ENCODE results near the gene ZMIZ1. TPM values are rescaled to one million over a fixed set of nuclear protein-coding genes. Genes with fewer than 3 reads are reported as not detected.

Gene ZMIZ1
- total RNA-seq, 1 donor from 2014 or later, result 107 TPM

DNA sequence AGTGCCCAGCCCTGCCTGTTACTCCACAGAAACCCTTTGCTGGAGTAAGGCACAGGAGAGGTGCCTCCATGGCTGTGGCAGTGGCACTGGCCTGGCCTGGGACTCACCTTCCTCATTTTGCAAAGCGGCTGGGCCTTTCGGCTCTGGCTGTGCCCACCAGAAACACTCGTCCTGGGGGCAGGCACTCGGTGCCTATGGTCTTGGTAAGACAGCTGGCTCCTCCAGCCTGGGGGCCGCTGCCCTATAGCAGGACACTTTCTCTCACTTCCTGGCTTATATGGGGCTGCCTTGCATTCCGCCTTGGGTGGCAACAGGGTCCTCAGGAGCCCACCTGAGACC, 13.2 kb downstream of the ZMIZ1 start:
- DNase-seq (ENCODE audit: low spot score), result no peak

DNA sequence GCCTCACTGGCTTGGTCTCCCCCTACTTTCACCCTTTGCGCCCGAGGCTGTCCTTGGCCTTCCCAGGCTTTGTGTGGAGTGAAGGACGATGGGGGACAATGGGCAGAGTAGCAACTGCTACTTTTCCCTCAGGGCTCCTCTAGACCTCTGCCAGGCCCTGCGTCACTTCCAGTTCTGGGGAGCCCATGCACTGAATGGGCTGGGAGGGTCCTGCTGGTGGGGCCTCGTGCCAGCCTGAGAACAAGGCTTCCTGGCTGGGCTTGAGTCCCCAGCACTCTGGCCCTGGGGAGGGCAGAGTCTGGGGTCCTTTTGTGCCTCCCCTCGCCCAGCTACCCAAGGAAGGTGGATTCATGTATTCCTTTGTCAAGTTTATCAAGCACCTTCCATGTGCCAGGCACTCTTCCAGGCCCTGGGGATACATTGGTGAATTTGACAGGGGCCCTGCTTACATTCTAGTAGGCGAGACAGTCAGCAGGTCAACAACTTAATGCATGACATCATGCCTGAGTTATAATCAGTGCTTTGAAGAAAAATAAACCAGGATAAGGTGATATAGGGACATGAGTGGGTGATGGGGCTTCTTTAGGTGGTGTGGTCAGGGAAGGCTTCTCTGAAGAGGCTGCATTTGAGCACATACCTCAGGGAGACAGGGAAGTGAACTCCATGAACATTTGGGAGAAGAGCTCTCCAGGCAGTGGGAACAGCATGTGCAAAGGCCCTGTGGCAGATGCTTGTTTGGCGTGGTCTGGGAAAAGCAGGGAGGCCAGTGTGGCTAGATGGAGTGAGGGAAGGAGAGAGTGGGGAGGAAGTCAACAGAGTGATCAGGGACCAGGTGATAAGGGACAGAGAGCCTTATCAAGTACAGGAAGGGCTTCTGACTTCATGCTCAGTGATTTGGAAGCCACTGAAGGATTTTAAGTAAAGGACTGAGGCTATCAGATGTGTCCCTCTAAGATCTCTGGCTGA, 14.1 kb downstream of the ZMIZ1 start:
- no peak for DNase-seq (ENCODE audit: low spot score)

- peak; percentile 90 for DNase-seq (ENCODE audit: low spot score)
Measured at GRCh38 chr10:79084012-79084971, 15.5 kb downstream of the ZMIZ1 start.

DNA sequence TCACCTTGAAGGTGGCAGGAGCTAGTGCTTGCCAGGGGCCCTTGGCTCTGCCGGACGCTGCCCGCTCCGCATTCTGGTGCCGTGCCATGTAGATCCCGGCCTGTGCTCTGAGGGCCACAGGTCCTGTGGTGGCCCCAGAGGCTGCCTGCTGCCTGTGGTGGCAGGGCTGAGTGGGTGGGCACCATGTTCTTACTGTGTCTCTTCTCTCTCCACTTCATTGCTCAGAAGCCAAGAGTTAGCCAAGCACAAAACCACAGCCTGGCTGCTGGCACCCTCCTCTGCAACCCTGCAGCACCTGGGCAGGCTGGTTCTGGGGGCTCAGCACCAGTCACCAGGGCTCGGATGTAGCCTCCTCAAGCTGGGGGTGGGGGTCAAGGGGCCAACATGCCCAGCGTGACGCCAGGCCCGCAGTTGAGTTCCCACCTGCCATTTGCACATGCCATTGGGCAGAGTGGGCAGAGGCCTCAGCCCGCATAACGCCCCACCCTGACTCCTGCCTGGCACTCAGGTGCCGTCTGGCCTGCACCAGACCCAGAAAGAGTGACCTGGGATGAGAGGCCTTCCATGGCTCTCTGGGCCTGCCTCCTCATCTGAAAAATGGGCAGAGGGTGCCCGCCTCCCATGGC, 16.3 kb downstream of the ZMIZ1 start:
- no peak for DNase-seq (ENCODE audit: low spot score)

- DNase-seq (ENCODE audit: low spot score), result no peak
Measured at GRCh38 chr10:79086822-79087221, 18.1 kb downstream of the ZMIZ1 start.

DNA sequence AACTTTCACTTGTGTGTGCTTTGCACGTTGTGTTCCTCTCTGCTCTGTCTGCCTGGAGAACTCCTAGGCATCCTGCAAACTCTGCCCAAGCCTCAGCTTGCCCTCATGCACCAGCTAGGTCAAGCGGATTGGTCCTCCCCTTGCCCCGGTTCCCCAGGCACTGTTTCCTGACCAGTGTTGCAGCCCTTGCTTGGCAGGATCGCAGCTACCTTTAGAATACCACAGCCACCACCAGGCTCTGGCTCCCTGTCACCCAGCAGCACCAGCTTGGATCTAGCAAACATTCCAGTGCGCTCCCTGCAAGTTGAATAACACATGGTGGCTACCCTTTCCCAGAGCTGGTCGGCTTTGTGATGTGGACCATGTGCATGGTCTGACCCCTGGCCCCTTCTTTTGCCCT, 19.0 kb downstream of the ZMIZ1 start:
- DNase-seq (ENCODE audit: low spot score), result no peak

DNA sequence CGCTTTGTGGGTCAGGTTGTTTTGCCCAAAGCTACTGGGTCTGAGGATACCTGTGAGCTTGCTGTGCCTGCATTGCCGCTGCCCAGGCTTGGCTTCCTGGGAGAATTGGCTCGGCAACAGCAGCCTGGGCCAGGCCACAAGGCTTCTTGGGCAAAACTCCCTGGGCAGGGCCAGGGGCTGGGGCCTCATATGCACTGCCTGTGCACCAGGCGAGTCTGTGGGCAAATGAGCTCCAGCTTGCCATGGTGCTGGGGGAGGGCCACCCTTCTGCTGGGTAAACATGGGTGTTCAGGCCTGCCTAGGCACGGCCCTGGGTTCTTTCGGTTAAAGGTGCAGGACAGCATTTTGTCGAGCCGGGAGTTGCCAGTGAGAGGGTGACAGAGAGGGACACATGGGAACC, 19.4 kb downstream of the ZMIZ1 start:
- no peak for DNase-seq (ENCODE audit: low spot score)

DNA sequence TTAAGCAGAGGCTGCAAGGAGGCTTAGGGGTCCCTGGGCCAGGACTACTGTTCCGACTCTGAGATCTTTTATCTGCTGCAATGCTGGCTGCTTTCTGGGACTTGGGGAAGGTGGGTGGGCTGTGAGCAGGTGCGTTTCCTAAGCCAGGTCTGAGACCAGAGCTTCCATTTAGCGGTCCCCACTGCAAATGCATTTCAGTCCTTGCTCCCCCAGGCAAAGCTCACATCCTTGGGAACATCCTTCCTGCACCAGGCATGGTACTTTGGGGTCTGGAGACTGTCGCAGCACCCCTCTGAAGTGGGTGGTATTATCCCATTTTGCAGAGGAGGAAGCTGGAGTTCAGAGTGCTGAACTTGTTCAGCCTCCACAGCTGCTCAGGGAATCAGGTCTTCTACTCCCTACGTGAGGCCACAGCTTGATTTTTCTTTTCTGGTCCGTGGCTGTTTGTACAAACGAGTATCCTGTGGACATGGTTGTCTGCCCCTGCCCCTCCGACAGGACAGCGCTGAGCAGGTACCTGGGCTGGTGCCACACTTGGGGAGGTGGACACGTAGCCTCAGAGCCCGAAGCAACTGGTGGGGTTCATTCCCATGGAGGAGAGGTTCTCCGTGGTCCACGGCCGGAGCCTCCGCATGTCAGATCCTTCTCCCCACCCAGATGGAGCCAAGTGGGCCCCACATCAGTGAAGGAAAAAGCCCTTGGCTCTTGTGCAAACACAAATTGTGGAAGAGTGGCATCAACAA, 20.0 kb downstream of the ZMIZ1 start:
- no peak for DNase-seq (ENCODE audit: low spot score)

GRCh38 chr10:79089632-79090031, 20.9 kb downstream of the ZMIZ1 start:
- no peak for DNase-seq (ENCODE audit: low spot score)

DNA sequence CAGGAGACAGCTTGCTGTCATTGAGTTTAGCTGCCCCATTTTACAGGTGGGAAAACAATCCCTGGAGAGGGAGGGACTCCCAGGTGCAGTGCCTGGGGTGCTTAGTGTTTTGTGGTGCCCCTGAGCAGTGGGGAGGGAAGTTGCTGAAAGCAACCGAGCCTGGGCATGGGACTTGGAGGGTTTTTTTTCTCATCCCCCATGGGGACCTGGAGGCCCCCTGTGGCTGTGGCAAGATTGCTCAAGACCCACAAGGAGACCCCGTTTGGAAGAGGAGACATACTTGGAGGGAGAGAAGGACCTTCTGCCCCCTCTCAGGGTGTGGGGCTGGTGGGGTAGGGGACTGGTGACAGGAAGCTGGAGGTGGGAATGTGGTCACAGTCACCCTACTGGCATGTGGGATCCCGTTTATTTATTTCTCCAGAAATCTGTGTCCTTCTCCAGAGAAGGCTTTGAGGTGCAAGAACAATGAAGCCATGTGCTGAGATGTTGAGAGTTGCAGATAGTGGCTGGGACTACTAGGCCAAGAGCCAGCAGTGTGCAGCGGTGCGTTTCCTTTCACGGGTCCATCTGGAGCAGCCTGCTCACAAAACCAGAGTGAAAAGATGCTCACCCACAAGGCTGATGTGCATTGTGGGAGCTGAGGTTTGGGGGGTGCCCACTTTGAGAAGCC, 21.5 kb downstream of the ZMIZ1 start:
- DNase-seq (ENCODE audit: low spot score), result no peak

DNA sequence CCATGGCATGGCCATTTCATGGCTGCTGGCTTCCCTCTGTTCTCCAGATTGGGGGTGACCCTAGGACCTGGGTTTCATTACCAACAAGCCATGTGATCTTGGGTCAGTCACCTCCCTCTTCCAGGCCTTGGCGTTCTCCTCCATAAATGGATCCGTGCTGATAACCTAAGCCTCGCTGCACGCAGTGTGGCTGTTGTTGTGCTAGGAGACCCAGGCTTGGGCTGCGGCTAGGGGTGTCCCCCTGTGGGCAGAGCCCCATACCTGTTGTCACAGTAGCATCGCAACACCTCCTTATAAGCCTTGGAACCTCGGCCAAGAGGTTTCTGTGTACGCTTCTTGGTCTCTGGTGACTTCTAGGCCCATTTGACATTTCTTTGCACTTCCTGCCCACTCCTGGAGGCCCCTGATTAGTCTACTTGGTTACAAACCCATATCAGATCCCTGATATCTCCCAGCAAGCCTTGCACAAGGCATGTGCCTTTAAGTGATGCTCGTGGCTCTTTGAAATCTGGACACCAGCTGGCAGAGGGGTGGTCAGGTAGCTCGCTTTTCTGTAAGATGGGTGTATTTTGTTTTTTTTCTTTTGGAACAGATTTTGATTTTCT, 23.6 kb downstream of the ZMIZ1 start:
- DNase-seq (ENCODE audit: low spot score), result no peak

- DNase-seq (ENCODE audit: low spot score), result peak; percentile 92
Measured at GRCh38 chr10:79093658-79094411, 25.1 kb downstream of the ZMIZ1 start.

DNA sequence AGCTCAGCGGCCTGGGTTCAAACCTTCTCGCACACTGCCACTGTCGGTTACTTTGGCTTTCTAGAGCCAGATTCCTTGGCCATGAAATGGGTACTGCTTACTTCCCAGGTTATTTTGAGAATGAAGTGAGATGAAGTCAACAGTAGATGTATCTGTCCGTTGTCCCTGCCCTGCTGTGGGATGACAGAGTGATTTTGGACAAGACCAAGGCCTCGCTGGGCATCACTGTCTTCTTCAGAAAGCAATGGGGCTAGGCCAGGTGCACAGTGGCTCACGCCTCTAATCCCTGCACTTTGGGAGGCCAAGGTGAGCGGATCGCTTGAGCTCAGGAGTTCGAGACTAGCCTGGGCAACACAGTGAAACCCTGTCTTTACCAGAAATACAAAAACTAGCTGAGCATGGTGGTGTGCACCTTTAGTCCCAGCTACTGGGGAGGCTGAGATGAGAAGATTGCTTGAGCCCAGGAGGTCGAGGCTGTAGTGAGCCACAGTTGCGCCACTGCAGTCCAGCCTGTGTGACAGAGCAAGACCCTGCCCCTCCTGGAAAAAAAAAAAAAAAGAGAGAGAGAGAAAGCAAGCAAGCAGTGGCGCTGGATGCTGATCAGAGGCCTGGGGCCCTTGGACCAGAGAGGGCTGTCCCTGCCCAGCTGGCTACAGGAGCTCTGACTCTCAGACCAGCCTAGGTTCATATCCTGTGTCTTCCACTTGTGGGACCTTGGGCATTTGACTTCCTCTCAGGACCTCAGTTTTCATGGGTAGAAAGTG, 25.8 kb downstream of the ZMIZ1 start:
- DNase-seq (ENCODE audit: low spot score), result no peak

DNA sequence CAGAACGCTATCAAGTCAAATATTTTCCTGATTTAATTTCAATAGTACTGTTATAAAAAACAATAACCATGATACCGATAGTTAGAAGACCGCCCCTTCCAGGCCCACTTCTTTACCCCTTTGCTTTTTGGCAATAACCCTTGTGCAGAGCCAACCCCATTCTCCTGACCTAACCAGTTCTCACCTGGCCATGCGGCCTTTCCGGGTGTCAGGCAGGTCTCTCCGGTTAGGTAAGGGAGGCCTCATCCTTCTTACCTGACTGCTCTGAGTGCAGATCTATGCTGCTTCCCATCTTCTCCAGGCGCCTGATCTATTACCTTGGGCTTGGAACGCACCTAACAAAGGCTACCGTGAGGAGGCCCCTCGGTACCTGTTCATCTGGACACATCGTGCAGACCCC, 26.6 kb downstream of the ZMIZ1 start:
- DNase-seq (ENCODE audit: low spot score), result no peak

GRCh38 chr10:79096514-79096913, 27.7 kb downstream of the ZMIZ1 start:
- DNase-seq (ENCODE audit: low spot score), result no peak

GRCh38 chr10:79097021-79097872, 28.5 kb downstream of the ZMIZ1 start:
- DNase-seq (ENCODE audit: low spot score), result no peak

- DNase-seq (ENCODE audit: low spot score), result no peak
Measured at GRCh38 chr10:79098061-79098460, 29.3 kb downstream of the ZMIZ1 start.

DNA sequence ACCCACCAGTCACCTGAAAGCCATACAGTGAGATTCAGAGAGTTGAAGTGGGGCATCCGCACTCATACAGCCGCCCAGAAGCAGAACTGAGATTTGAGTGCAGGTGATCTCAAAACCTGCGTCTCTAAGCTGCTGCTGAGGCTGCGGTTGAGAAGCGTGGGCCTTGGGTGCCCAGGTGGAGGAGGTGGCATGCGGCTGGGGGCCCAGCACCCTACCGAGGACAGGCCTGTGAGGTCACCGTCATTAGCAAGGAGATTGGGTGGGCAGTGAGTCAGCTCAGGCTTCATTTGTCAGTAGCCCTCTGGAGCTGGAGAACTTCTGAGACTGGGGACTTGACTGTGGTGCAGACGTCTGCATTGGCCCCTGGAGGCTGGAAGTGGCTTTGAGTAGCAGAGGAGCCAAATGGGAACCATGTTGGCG, 29.8 kb downstream of the ZMIZ1 start:
- DNase-seq (ENCODE audit: low spot score), result no peak

Measured in mucosa of gallbladder (tissue), 1 donor.